Measurements from ENCODE around the gene NR5A2.
"Not testable (repeated sequence)": the region's sequence is repeated elsewhere in the genome, so short reads cannot be mapped to it uniquely, and the experiment has no call there.

DNA sequence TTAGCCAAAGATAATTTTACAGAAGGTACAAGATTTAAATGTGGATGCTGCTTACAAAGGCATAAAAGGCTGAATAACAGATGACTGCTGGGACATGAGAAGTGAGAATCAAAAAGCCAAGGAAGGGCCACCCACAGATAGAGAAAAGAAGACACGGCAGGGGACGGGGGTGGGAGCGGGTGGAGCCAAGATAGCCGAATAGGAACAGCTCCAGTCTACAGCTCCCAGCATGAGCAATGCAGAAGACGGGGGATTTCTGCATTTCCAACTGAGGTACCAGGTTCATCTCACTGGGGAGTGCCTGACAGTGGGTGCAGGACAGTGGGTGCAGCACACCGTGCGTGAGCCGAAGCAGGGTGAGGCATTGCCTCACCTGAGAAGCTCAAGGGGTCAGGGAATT is 157.7 kb downstream of the NR5A2 start:
- TF ChIP-seq, protein P1, sequence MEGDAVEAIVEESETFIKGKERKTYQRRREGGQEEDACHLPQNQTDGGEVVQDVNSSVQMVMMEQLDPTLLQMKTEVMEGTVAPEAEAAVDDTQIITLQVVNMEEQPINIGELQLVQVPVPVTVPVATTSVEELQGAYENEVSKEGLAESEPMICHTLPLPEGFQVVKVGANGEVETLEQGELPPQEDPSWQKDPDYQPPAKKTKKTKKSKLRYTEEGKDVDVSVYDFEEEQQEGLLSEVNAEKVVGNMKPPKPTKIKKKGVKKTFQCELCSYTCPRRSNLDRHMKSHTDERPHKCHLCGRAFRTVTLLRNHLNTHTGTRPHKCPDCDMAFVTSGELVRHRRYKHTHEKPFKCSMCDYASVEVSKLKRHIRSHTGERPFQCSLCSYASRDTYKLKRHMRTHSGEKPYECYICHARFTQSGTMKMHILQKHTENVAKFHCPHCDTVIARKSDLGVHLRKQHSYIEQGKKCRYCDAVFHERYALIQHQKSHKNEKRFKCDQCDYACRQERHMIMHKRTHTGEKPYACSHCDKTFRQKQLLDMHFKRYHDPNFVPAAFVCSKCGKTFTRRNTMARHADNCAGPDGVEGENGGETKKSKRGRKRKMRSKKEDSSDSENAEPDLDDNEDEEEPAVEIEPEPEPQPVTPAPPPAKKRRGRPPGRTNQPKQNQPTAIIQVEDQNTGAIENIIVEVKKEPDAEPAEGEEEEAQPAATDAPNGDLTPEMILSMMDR (IDR thresholded peaks at IDR 0.05) = not testable (repeated sequence)
- not testable (repeated sequence) for TF ChIP-seq POLR2AphosphoS5 (IDR thresholded peaks at IDR 0.05; ENCODE audit: insufficient read depth in 1 of 2, low read depth in 1 of 2); POLR2A (IDR thresholded peaks at IDR 0.05)

All from vagina (tissue), 2 donors.